ENCODE results near the gene RAB7A. TPM values are rescaled to one million over a fixed set of nuclear protein-coding genes. Genes with fewer than 3 reads are reported as not detected.

The RAB7A gene
- polyA plus RNA-seq, 1 donor (not counting 4 experiments of a cell fraction or from before 2014, with no cell fraction given), result 364 TPM

DNA sequence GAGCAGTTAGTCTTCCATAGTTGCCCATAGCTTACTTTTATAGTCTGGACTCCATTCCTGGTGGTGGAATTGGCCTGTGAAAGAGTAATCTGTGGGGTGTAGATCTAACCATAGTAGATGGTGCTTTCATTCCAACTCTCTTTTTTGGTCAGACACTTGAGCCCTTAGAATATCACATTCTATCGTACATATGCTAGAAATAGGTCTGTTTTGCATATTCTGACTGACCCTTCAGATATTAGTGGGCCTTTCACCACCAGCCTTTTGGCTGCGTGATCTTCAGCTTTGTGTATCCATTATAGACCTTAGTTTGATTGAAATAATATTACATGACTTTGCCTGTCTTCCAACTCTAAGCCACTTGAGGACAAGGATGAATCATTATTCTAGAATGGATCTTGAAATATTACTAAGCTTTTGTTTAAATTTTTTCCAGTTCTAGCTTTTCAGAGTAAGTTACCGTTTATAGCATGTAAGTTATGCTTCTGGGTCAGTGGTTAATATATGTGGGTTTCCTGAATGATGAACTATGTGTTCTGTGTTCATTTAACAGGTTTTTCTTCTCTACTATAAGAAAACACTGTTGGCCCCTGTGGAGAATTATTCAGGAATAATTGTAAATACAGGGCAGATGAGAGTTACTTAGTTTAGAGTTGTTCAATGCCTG lies 8.7 kb downstream of the RAB7A start:
- FAIRE-seq, result no peak
- H3K79me2 ChIP-seq (ENCODE audit: control insufficient read depth, insufficient read depth, low read length), result peaks cover 94% of the 10 kb centered on the region
- no peak overlapping the region for H3K4me3 ChIP-seq (ENCODE audit: control insufficient read depth in 2 of 3, extremely low read depth in 1 of 3, insufficient read depth in 2 of 3, low read depth in 1 of 3, low read length in 3 of 3)
- H3K9me3 ChIP-seq (ENCODE audit: control insufficient read depth, low read depth, low read length), result no peaks in the 10 kb centered on the region
- peaks cover 0 to 7% of the 10 kb centered on the region in 2 experiments for H3K36me3 ChIP-seq (ENCODE audit: control insufficient read depth in 2 of 2, extremely low read depth in 1 of 2, insufficient read depth in 2 of 2, low read length in 2 of 2)
- peaks cover 1% of the 10 kb centered on the region for H3K9me1 ChIP-seq (ENCODE audit: control insufficient read depth, extremely low read depth, insufficient read depth, low read length)
- no peak for DNase-seq (ENCODE audit: low read depth, low spot score)
- no peak overlapping the region for H3K9ac ChIP-seq (ENCODE audit: control insufficient read depth, extremely low read depth, insufficient read depth, low read length)
- dilution Hi-C loops (cut with MboI; ENCODE audit: extremely low pct_ligation_motif_present, low sequenced_read_pairs), result no loop called here
- H3K4me1 ChIP-seq (ENCODE audit: control insufficient read depth, extremely low read depth, insufficient read depth, low read length), result peaks cover 26% of the 10 kb centered on the region
- H3K27ac ChIP-seq (ENCODE audit: control insufficient read depth, insufficient read depth, low read length), result no peak overlapping the region
- H4K20me1 ChIP-seq (ENCODE audit: control insufficient read depth, extremely low read depth, insufficient read depth, low read length), result peaks cover 45% of the 10 kb centered on the region
- TF ChIP-seq, protein P1, sequence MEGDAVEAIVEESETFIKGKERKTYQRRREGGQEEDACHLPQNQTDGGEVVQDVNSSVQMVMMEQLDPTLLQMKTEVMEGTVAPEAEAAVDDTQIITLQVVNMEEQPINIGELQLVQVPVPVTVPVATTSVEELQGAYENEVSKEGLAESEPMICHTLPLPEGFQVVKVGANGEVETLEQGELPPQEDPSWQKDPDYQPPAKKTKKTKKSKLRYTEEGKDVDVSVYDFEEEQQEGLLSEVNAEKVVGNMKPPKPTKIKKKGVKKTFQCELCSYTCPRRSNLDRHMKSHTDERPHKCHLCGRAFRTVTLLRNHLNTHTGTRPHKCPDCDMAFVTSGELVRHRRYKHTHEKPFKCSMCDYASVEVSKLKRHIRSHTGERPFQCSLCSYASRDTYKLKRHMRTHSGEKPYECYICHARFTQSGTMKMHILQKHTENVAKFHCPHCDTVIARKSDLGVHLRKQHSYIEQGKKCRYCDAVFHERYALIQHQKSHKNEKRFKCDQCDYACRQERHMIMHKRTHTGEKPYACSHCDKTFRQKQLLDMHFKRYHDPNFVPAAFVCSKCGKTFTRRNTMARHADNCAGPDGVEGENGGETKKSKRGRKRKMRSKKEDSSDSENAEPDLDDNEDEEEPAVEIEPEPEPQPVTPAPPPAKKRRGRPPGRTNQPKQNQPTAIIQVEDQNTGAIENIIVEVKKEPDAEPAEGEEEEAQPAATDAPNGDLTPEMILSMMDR (optimal IDR thresholded peaks at IDR 0.05 in 1 of 3, IDR thresholded peaks at IDR 0.05 in 1 of 3, conservative IDR thresholded peaks at IDR 0.05 in 1 of 3; ENCODE audit: extremely low read depth in 1 of 3, insufficient read depth in 2 of 3, low read length in 3 of 3), result no peak
- TF ChIP-seq EZH2 (IDR thresholded peaks at IDR 0.05; ENCODE audit: low read length), result no peak
- no peaks in the 10 kb centered on the region for H3K27me3 ChIP-seq (ENCODE audit: control insufficient read depth, extremely low read depth, insufficient read depth, low read length)
- no peak overlapping the region for H2AFZ ChIP-seq (ENCODE audit: control insufficient read depth, low read length)
- H3K4me2 ChIP-seq (ENCODE audit: control insufficient read depth, extremely low read depth, insufficient read depth, low read depth, low read length), result no peak overlapping the region

DNA sequence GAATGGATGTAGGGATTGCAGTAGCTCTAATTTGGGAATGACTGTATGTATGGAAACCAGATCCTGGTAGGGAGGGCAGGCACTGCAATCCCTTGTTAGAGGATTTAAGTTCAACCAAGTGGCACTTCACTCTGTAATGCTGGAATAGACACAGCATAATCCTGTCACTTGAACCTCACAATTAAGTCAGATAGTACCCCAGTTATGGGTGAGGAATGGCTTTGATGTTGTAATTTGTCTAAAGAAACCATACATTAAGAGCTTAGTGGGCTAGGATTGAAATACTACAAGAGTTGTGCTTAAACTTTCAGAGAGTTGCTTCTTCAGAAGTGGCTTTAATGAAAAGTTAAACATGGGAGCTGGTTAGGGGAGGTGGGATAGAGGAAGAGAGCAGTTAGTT lies 9.3 kb downstream of the RAB7A start:
- no peak for DNase-seq (ENCODE audit: low read depth, low spot score)
- Histone ChIP-seq H3K9me1 (ENCODE audit: control insufficient read depth, extremely low read depth, insufficient read depth, low read length) (no peaks in the 10 kb centered on the region), H3K79me2 (ENCODE audit: control insufficient read depth, insufficient read depth, low read length) (peaks cover 94% of the 10 kb centered on the region), H3K36me3 (ENCODE audit: control insufficient read depth in 2 of 2, extremely low read depth in 1 of 2, insufficient read depth in 2 of 2, low read length in 2 of 2) (peaks cover 0 to 7% of the 10 kb centered on the region in 2 experiments), H3K9ac (ENCODE audit: control insufficient read depth, extremely low read depth, insufficient read depth, low read length) (no peak overlapping the region), H3K4me3 (ENCODE audit: control insufficient read depth in 2 of 3, extremely low read depth in 1 of 3, insufficient read depth in 2 of 3, low read depth in 1 of 3, low read length in 3 of 3) (no peak overlapping the region), H3K27ac (ENCODE audit: control insufficient read depth, insufficient read depth, low read length) (no peak overlapping the region), H3K4me2 (ENCODE audit: control insufficient read depth, extremely low read depth, insufficient read depth, low read depth, low read length) (peak overlapping the region; percentile 20), H3K4me1 (ENCODE audit: control insufficient read depth, extremely low read depth, insufficient read depth, low read length) (peaks cover 26% of the 10 kb centered on the region), H2AFZ (ENCODE audit: control insufficient read depth, low read length) (no peak overlapping the region), H4K20me1 (ENCODE audit: control insufficient read depth, extremely low read depth, insufficient read depth, low read length) (peaks cover 42% of the 10 kb centered on the region), H3K9me3 (ENCODE audit: control insufficient read depth, low read depth, low read length) (no peaks in the 10 kb centered on the region), H3K27me3 (ENCODE audit: control insufficient read depth, extremely low read depth, insufficient read depth, low read length) (no peaks in the 10 kb centered on the region)
- FAIRE-seq, result no peak
- dilution Hi-C loops (cut with MboI; ENCODE audit: extremely low pct_ligation_motif_present, low sequenced_read_pairs), result no loop called here
- TF ChIP-seq EZH2 (IDR thresholded peaks at IDR 0.05; ENCODE audit: low read length), result no peak
- TF ChIP-seq, protein P1 (optimal IDR thresholded peaks at IDR 0.05 in 1 of 3, IDR thresholded peaks at IDR 0.05 in 1 of 3, conservative IDR thresholded peaks at IDR 0.05 in 1 of 3; ENCODE audit: extremely low read depth in 1 of 3, insufficient read depth in 2 of 3, low read length in 3 of 3), result no peak
